Keratinocyte (primary cell): ENCODE data around the gene ZNF268. TPM values are rescaled to one million over a fixed set of nuclear protein-coding genes. Genes with fewer than 3 reads are reported as not detected.

Experiments used
- DNase-seq: peaks from one replicate; pipeline ENCODE4 v3.0.0-alpha.2; 2011; ENCODE audit warnings: low read depth, missing footprints, low spot score
- FAIRE-seq: peaks from 2 replicates; lab custom pipeline; 2011; peaks lifted over from hg19 to GRCh38; lab: Jason Lieb, UNC
- H2AFZ ChIP-seq: 2 replicates; pipeline ENCODE4 v1.6.0; 2012; ENCODE audit warnings: low read length, control low read depth, inconsistent platforms; ENCODE audit not compliant: control insufficient read depth
- H3K27ac ChIP-seq: 2 replicates; pipeline ENCODE4 v1.5.1; 2011; ENCODE audit warnings: low read length; ENCODE audit not compliant: control insufficient read depth, insufficient read depth
- H3K27me3 ChIP-seq: 3 replicates; pipeline ENCODE4 v1.6.0; 2011; ENCODE audit warnings: low read length; ENCODE audit not compliant: control insufficient read depth, insufficient read depth; ENCODE audit errors: extremely low read depth
- H3K36me3 ChIP-seq, 2 experiments: 2 replicates in 1 of 2; 3 replicates in 1 of 2; pipeline ENCODE4 v1.5.1; 2011; ENCODE audit warnings: low read length in 2 of 2, mild to moderate bottlenecking in 1 of 2; ENCODE audit not compliant: control insufficient read depth in 2 of 2, insufficient read depth in 2 of 2; ENCODE audit errors: extremely low read depth in 1 of 2
- H3K4me1 ChIP-seq: 3 replicates; pipeline ENCODE4 v1.5.1; 2011; ENCODE audit warnings: low read length; ENCODE audit not compliant: control insufficient read depth, insufficient read depth; ENCODE audit errors: extremely low read depth
- H3K4me2 ChIP-seq: 3 replicates; pipeline ENCODE4 v1.6.0; 2011; ENCODE audit warnings: low read depth, low read length; ENCODE audit not compliant: control insufficient read depth, insufficient read depth; ENCODE audit errors: extremely low read depth
- H3K4me3 ChIP-seq, 3 experiments: fragments of 200-600 bp in 1 of 3; sonication (generic) in 1 of 3; 2 replicates in 2 of 3; 3 replicates in 1 of 3; pipeline ENCODE4 v1.5.1; 2011 to 2016; ENCODE audit warnings: low read length in 3 of 3, mild to moderate bottlenecking in 3 of 3, control low read depth in 2 of 3, inconsistent platforms in 1 of 3, low read depth in 1 of 3, mixed read lengths in 1 of 3, mixed run types in 1 of 3, moderate library complexity in 1 of 3; ENCODE audit not compliant: control insufficient read depth in 2 of 3, insufficient read depth in 2 of 3; ENCODE audit errors: extremely low read depth in 1 of 3
- H3K79me2 ChIP-seq: 2 replicates; pipeline ENCODE4 v1.6.0; 2012; ENCODE audit warnings: low read length; ENCODE audit not compliant: control insufficient read depth, insufficient read depth
- H3K9ac ChIP-seq: 3 replicates; pipeline ENCODE4 v1.6.0; 2011; ENCODE audit warnings: low read length; ENCODE audit not compliant: control insufficient read depth, insufficient read depth; ENCODE audit errors: extremely low read depth
- H3K9me1 ChIP-seq: 3 replicates; pipeline ENCODE4 v1.6.0; 2011; ENCODE audit warnings: low read length; ENCODE audit not compliant: control insufficient read depth, insufficient read depth; ENCODE audit errors: extremely low read depth
- H3K9me3 ChIP-seq: 2 replicates; pipeline ENCODE4 v1.5.1; 2012; ENCODE audit warnings: low read depth, low read length; ENCODE audit not compliant: control insufficient read depth
- H4K20me1 ChIP-seq: 3 replicates; pipeline ENCODE4 v1.6.0; 2011; ENCODE audit warnings: low read length; ENCODE audit not compliant: control insufficient read depth, insufficient read depth; ENCODE audit errors: extremely low read depth
- EZH2 ChIP-seq: IDR thresholded peaks from one replicate; pipeline ENCODE4 v1.6.1; 2012; ENCODE audit warnings: inconsistent platforms, mild to moderate bottlenecking, low read length, moderate library complexity
- dilution Hi-C: fragments of 300-500 bp; cut with MboI; formaldehyde crosslinking; loops from one replicate; pipeline ENCODE4 v1.7.0; 2020; ENCODE audit warnings: low sequenced_read_pairs; ENCODE audit not compliant: extremely low pct_ligation_motif_present
- polyA plus RNA-seq, 5 experiments: library from polyadenylated mRNA; depleted of rRNA in 3 of 5; stranded (reverse) in 3 of 5; stranded (forward) in 1 of 5; unstranded in 1 of 5; fragments of >200 nt; gene quantifications; 1 replicate in 1 of 5; 2 replicates in 3 of 5; 3 replicates in 1 of 5; pipeline versions ENCODE4 v1.2.1 to v1.2.3, GENCODE V29; 2011 to 2012; ENCODE audit warnings: missing spikeins in 2 of 5, low read depth in 1 of 5, low replicate concordance in 1 of 5
- TF ChIP-seq, protein P1 (sequence below), 3 experiments: IDR thresholded peaks in 1 of 3; conservative IDR thresholded peaks in 1 of 3; optimal IDR thresholded peaks in 1 of 3; 2 replicates in 2 of 3; 3 replicates in 1 of 3; pipeline versions ENCODE3 to v1.5.1; 2011; ENCODE audit warnings: low read length in 3 of 3, mild to moderate bottlenecking in 3 of 3, moderate library complexity in 2 of 3, control low read depth in 1 of 3, inconsistent platforms in 1 of 3; ENCODE audit not compliant: insufficient read depth in 2 of 3; ENCODE audit errors: extremely low read depth in 1 of 3

ZNF268 gene
- polyA plus RNA-seq, 1 donor (not counting 4 experiments of a cell fraction or from before 2014, with no cell fraction given): 9.4 TPM

DNA sequence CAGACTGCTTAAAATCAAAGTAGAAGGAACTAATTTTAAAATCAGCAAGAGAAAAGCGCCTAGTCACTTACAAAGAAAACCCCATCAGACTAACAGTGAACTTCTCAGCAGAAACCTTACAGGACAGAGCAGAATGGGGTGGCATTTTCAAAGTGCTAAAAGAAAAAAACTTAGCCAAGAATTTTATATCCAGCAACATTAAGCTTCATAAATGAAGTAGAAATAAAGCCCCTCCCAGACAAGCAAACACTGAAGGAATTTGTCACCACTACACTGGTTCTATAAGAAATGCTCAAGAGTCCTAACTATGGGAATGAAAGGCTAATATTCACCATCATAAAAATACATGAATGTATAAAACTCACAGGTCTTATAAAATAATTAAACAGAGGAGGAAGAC is 6.4 kb upstream of the ZNF268 start:
- Histone ChIP-seq H4K20me1 (no peaks in the 10 kb centered on the region), H3K9ac (no peak overlapping the region), H3K9me3 (peaks cover 10% of the 10 kb centered on the region), H3K4me2 (no peak overlapping the region), H3K27ac (no peak overlapping the region), H3K36me3 (no peaks in the 10 kb centered on the region), H2AFZ (no peak overlapping the region), H3K27me3 (no peaks in the 10 kb centered on the region), H3K79me2 (no peaks in the 10 kb centered on the region), H3K9me1 (no peaks in the 10 kb centered on the region), H3K4me3 (no peak overlapping the region), H3K4me1 (no peaks in the 10 kb centered on the region)
- no peak for DNase-seq
- TF ChIP-seq EZH2: no peak
- TF ChIP-seq, protein P1, sequence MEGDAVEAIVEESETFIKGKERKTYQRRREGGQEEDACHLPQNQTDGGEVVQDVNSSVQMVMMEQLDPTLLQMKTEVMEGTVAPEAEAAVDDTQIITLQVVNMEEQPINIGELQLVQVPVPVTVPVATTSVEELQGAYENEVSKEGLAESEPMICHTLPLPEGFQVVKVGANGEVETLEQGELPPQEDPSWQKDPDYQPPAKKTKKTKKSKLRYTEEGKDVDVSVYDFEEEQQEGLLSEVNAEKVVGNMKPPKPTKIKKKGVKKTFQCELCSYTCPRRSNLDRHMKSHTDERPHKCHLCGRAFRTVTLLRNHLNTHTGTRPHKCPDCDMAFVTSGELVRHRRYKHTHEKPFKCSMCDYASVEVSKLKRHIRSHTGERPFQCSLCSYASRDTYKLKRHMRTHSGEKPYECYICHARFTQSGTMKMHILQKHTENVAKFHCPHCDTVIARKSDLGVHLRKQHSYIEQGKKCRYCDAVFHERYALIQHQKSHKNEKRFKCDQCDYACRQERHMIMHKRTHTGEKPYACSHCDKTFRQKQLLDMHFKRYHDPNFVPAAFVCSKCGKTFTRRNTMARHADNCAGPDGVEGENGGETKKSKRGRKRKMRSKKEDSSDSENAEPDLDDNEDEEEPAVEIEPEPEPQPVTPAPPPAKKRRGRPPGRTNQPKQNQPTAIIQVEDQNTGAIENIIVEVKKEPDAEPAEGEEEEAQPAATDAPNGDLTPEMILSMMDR (optimal IDR thresholded peaks at IDR 0.05 in 1 of 3, IDR thresholded peaks at IDR 0.05 in 1 of 3, conservative IDR thresholded peaks at IDR 0.05 in 1 of 3; ENCODE audit: extremely low read depth in 1 of 3, insufficient read depth in 2 of 3, low read length in 3 of 3): no peak
- no peak for FAIRE-seq
- dilution Hi-C loops: no loop called here

DNA sequence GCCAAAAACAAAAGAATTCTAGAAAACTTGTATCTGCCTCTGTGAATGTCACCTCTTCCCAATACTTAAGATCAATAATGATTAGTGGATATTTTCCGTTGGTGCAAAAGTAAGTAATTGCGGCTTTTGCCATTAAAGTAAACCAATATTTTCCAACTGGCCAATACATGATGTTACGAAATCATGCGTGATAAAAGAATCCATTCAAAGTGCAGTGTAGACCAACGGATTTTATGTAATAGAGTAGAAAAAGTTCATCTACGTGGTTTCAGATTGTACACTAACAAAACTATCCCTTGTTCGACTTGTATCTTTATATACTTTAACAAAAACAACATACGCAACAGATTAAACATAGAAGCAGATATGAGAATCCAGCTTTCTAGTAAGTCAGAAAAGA is 626 bp upstream of the ZNF268 start:
- H3K9ac ChIP-seq: no peak overlapping the region
- dilution Hi-C loops: no loop called here
- no peaks in the 10 kb centered on the region for H3K4me1 ChIP-seq
- FAIRE-seq (no peak), DNase-seq (no peak)
- peaks cover 9% of the 10 kb centered on the region for H3K79me2 ChIP-seq
- H3K4me3 ChIP-seq: no peak overlapping the region
- H3K9me3 ChIP-seq: peaks cover 8% of the 10 kb centered on the region
- peaks cover 6 to 9% of the 10 kb centered on the region in 2 experiments for H3K36me3 ChIP-seq
- no peaks in the 10 kb centered on the region for H4K20me1 ChIP-seq
- TF ChIP-seq EZH2: no peak
- TF ChIP-seq, protein P1 (optimal IDR thresholded peaks at IDR 0.05 in 1 of 3, IDR thresholded peaks at IDR 0.05 in 1 of 3, conservative IDR thresholded peaks at IDR 0.05 in 1 of 3; ENCODE audit: extremely low read depth in 1 of 3, insufficient read depth in 2 of 3, low read length in 3 of 3): no peak
- H3K9me1 ChIP-seq: no peaks in the 10 kb centered on the region
- no peak overlapping the region for H2AFZ ChIP-seq
- no peaks in the 10 kb centered on the region for H3K27me3 ChIP-seq
- no peak overlapping the region for H3K4me2 ChIP-seq
- H3K27ac ChIP-seq: no peak overlapping the region
